Activated gamma-delta T cell treated with anti-CD3 and anti-CD28 coated beads, Interleukin-2, amount 50 U/mL, for 16 hours (primary cell): ENCODE measurements around the gene ZNF316.
A peak's percentile ranks its signal among the peaks of the same experiment; 100 is the strongest.
"Not testable (repeated sequence)": the region's sequence is repeated elsewhere in the genome, so short reads cannot be mapped to it uniquely, and the experiment has no call there.

Experiments
- DNase-seq: peaks from one replicate; pipeline ENCODE4 v3.0.0-alpha.2; 2020; ENCODE audit warnings: low read depth

ZNF316 gene

DNA sequence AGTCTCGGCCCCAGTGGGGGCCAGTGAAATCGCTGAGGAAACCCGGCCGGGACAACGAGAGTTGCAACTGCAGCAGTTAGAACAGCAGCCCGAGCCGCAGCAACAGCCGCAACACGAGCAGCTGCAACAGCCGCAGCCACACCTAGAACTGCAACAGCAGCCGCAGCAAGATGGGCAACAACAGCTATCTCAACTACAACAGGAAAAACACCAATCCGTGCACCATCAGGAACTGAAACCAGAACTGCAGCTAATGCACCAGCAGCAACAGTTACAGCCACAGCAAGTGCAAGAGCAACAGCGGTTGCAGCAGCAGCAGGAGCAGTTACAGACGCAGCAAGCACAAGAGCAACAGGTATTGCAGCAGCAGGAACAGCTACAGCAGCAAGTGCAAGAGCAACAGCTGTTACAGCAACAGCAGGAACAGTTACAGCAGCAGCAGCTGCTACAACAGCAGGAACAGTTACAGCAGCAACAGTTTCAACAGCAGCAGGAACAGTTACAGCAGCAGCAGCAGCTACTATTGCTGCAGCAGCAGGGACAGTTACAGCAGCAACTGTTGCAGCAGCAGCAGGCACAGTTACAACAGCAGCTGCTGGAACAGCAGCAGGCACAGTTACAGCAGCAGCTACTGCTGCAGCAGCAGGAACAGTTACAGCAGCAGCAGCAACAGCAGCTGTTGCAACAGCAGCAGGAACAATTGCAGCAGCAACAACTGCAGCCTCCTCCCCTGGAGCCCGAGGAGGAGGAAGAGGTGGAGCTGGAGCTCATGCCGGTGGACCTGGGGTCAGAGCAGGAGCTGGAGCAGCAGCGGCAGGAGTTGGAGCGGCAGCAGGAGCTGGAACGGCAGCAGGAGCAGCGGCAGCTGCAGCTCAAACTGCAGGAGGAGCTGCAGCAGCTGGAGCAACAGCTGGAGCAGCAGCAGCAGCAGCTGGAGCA, 15.7 kb upstream of the ZNF316 start:
- DNase-seq: no peak

DNA sequence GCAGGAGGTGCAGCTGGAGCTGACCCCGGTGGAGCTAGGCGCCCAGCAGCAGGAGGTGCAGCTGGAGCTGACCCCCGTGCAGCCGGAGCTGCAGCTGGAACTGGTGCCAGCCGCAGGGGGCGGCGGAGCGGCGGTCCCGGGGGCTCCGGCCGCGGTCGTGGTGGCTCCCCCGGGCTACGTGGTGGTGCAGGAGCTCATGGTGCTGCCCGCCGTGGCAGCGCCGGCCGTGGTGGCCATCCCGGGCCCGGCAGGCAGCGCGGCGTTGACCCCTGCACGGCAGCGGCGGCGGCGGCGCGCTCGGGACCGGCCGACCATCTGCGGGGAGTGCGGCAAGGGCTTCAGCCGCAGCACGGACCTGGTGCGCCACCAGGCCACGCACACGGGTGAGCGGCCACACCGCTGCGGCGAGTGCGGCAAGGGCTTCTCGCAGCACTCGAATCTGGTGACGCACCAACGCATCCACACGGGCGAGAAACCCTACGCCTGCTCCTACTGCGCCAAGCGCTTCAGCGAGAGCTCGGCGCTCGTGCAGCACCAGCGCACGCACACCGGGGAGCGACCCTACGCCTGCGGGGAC, 14.9 kb upstream of the ZNF316 start:
- DNase-seq: no peak

DNA sequence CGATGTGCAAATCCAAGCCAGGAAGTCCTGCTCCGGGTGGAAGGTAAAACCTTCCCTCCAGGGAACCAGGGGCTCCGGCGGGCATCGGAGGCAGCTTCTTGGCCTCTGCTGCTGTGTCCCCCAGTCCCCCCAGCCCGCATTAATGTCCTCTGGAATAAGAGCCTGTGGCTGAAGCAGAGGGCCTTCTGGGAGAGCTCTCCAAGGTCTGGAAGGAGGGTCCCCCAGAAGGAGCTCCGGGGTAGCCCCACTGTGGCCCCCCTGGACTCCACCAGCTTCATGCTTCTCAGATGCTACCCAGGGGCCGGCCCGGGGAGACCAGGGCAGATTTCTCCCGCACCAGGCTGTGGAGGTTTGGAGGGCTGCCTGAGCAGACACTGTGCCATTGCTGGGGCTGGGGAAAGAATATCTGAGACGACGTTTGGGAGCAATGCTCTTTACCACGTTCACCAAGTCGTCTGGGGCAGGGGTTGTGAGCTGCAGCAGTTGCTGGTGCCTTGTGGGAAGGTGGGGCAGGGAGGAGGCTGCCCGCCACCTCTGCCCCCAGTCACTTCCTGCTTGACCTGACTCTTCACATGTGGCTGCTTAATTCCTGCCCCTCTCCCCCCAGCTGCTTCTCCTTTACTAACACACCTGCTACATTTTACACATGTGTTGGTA, 13.4 kb upstream of the ZNF316 start:
- DNase-seq: no peak

DNA sequence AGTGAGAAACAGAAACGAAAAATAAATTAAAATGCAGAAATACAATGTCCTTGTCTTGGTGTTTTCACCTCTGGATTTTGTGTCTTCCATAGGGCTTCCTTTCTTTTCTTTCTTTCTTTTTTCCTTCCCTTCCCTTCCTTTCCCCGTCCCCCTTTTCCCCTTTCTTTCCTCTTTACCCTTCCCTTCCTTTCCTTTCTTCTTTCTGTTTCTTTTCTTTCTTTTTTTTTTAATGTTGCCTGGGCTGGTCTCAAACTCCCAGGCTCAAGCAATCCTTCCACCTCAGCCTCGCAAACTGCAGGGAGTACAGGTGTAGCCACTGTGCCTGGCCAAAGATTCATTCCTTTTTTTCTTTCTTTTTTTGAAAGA, 12.9 kb upstream of the ZNF316 start:
- no peak for DNase-seq

DNA sequence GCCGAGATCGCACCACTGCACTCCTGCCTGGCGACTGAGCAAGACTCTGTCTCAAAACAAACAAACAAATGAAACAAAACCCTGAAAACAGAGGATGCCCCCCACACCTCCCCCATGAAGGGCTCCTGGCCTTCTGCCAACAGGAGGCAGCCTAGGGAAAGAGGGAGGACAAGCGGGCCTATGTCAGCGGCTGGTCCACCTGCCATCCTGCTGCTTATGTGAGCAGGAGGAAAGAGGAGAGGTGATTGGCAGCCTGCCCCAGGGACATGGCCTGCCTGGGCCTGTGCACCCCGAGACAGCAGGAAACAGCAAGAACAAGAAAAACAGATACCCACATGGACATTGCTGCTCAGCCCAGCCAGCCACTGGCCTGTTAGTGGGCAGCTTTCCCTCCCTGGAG, 9.1 kb upstream of the ZNF316 start:
- DNase-seq: no peak

DNA sequence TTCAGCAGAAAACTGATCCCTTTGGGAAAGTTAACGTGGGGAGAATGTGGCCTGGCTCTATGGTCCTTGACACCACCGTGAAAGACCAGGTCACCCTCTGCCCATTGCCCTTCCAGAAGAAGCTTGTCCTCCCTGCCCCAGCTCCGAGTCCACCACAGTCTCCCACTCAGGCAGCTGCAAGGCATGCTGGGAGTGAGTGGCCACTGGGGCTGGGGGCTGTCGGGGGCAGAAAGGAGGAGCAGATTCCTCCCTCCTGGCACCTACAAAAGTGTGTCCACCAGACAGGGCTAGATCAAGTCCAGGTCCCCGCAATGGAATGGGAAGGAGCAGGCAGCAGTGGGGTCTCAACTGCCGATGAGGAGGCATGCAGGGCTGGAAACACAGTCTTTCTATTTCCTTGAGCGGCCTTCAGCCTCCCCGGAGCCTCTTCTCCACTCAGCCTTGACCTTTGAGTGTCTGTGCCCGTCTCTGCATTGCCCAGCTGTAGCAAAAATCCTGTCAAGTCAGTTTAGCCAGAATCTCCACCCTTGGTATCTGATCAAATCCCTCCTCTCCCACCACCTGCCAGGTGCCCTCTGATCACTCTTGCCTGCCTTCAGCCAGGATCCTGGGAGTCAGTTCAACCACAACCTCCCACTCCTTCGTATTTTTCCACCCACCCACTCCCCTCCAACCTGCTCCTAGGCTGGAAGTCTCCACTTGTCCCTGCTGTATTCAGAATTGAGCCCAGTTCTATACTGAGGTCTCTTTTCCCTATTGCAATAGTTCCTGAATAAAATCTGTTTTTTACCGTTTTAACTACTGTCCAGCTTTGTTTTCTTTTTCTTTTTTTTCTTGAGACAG, 6.9 kb upstream of the ZNF316 start:
- DNase-seq: no peak

DNA sequence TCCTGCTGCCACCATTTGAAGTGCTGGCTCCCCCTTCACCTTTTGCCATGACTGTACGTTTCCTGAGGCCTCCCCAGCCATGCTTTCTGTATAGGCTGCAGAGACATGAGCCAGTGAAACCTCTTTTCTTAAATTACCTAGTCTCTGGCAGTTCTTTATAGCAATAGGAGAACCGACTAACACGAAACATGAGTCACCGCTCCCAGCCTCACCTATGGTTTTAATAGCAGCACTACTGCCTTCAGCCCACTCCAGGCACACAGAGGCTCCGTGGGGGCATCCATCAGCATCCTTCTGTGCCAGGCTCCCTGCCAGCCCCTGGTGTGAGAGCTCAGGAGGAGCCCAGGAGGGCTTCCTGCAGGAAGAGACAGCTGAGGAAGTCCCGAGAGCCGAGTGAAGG, 5.5 kb upstream of the ZNF316 start:
- DNase-seq: no peak

DNA sequence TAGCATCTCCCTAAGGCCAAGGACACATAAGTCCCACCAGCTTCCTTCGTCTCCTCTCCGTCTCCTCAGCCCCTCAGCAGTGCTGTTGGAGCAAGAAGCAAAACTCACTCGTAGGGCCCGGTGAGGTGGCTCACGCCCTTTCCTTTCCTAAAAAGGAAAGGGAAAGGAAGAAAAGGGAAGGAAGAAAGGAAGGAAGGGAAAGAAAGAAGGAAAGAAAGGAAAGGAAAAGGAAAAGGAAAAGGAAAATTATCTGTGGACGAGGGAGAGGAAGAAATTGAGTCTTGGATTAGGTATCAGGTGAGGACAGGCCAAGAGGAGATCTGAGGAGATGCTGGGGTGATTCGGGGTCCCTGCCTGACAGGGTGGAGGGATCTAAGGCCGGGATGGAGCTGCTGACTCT, 3.1 kb upstream of the ZNF316 start:
- no peak for DNase-seq

DNA sequence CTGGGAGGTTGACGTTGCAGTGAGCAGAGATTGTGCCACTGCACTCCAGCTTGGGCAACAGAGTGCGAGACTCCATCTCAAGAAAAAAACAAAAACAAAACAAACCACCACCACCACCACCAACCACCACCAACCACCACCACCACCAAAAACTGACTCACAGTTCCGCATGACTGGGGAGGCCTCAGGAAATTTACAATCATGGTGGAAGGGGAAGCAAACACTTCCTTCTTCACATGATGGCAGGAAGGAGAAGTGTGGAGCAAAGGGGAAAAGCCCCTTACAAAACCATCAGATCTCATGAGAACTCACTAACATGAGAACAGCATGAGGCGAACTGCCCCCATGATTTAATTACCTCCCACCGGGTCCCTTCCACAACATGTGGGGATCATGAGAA, 2.1 kb upstream of the ZNF316 start:
- DNase-seq: not testable (repeated sequence)

DNA sequence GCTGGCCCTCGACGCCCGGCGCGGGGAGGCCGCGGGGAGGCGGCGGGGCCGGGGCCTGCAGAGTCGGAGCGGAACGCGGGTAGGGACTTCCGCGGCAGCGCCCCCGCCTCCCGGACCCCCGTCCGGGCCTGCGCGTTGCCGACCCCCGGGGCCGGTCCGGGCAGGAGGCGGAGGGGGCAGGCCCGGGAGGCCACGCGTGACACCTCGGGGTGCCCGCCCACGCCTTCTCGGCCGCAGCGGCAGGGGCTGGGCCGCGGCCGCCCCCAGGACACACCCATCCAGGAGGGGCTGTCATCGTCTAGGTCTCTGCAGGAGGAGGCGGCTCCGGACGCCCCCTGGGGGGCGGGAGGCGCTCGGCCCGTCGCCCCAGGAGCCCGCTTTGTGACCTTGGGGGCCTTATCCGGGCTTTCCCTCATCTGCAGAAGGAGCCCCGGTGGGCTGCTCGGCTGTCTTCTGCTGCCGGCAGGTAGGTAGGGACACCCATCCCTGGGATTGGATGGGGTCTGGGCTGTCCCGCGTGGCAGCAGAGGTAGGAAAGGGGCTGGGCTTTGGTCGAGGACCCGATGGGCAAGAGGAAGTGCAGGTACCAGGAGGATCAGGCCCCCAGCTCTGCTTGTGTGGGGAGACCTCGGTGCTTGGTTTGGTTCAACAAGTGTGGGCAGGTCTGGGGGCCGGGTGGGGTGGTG, 569 bp downstream of the ZNF316 start:
- DNase-seq: peak; percentile 55

DNA sequence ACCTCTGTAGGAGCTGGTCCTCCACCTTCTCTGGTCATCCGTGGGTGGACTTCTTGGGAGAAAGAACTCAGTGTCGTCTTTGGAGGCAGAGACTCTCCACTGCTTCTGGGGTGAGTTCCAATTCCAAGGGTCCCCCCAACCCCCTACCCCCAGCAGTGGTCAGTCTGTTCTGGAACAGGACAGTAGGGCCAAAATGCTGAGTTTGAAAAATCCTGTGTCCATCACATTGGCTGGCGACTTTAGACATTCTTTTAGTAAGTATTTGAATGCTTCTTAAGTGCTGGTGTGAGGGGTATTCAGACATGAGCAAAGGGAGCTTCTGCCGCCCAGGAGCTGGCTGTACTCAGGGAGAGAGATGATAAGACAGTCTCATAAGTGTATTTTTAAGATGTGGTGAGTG, 1.9 kb downstream of the ZNF316 start:
- DNase-seq: no peak

DNA sequence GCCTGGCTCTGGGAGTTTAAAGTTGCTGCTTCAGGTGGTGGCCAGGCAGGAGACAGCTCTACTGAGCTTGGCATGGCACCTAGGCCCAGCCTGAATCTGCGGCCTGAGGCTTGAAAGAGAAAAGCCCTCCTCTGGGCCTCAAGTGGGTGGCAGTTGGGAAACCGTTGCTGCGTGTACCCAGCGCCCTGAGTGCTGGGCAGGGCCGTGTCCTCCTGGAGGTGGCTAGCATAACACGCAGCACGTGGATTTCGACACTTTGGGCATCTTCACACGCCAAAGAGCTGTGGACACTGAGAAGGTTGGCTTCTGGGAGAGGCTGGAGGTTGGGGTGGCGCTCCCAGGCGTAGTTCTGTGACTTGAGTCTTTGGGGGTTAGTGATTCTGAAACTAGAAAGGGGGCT, 2.5 kb downstream of the ZNF316 start:
- DNase-seq: no peak

DNA sequence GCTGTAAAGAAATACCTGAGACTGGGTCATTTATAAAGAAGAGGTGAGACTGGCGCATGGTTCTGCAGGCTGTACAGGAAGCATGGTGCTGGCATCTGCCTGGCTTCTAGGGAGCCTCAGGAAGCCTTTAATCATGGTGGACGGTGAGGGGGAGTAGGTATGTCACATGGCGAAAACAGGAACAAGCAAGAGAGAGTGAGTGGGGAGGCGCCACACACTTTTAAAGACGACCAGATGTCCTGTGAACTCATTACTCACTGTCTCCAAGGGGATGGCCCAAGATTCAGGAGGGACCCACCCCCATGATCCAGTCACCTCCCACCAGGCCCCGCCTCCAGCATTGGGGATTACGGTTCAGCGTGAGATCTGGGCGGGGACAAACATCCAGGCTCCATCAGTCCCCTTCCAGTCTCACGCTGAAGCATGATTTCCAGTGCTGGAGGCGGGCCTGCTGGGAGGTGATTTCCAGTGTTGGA, 3.2 kb downstream of the ZNF316 start:
- no peak for DNase-seq

DNA sequence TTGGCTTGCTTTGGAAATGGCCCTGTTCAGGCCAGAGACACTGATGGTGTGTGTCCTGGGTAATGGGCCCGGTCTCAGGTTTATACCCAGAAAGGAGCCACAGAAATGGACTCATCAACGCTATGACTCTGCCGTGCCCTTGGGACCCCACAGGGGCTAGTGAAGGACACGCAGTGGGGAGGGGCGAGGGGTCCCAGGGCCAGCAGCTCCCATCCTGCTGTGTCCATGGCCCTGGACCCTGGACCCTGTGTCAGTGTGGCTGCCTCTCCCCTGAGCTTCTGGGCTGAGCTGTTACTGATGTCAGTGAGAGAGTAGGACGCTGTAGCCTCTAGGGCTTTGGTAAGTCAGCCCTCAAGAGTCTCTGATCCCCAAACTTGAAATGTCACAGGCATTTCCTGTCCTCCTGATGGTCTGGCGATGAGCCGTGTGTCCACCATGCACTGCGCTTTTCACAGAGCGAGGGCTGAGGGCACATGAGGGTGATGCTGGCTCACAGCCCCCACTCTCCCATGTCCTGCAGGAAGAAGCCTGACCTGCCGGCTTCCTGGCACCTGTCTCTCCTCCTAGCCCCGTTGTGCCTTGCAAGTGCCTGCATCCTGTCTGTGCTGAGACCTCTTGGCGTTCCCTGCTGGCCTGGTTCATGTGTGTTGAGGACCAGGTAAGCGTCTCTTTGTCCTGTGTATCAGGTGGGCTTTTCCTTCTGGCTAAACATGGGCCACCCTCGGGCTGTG, 4.4 kb downstream of the ZNF316 start:
- no peak for DNase-seq

DNA sequence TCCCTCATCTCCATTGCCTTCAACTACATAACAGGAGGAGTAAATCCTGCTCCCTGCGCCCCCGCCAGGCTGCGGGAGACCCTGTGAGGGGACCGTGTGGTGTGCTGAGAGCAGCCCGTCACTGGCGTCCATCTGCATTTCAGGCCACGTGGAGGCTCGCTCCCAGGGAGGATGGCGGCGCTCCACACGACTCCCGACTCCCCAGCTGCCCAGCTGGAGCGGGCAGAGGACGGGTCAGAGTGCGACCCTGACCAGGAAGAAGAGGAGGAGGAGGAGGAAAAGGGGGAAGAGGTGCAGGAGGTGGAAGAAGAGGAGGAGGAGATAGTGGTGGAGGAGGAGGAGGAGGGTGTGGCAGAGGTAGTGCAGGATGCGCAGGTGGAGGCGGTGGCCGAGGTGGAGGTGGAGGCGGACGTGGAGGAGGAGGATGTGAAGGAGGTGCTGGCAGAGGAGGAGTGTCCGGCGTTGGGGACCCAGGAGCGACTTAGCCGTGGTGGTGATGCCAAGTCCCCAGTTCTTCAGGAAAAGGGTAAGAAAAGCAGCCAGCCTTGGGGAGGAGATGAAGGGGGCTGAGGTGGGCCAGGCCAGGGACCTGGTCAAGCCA, 5.2 kb downstream of the ZNF316 start:
- DNase-seq: no peak

DNA sequence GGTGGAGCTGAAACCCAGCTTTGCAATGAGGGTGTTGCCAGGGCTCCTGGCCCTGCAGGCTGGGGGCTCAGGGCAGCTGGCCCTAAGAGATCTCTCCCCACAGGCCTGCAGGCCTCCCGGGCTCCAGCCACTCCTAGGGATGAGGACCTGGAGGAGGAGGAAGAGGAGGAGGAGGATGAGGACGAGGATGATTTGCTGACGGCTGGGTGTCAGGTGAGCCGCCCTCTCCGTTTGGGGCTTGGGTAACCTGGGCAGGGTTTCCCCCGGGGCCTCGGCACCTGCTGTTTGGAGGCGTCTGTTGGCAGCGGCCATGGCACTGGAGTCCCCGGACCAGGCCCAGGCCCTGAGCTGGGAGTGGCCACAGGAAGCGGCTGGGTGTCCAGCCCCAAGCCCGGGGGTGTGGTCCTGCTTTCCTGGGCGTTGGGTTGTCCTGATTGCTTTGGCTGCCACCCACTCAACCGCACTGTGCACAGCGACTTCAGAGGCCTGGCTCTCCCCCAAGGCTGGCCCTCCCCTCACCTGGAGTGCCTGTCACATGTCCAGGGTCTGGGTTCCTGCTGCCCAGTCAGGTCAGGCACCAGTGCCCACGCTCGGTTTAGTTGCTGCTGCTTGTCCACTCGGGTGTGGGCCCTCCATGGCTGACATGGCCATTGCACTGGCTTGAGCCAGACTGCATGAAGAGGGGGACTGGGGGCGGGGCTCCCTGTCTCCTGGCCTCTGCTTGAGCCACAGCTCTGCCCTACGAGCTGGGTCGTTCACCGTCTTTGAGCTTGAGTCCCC, 5.9 kb downstream of the ZNF316 start:
- no peak for DNase-seq

DNA sequence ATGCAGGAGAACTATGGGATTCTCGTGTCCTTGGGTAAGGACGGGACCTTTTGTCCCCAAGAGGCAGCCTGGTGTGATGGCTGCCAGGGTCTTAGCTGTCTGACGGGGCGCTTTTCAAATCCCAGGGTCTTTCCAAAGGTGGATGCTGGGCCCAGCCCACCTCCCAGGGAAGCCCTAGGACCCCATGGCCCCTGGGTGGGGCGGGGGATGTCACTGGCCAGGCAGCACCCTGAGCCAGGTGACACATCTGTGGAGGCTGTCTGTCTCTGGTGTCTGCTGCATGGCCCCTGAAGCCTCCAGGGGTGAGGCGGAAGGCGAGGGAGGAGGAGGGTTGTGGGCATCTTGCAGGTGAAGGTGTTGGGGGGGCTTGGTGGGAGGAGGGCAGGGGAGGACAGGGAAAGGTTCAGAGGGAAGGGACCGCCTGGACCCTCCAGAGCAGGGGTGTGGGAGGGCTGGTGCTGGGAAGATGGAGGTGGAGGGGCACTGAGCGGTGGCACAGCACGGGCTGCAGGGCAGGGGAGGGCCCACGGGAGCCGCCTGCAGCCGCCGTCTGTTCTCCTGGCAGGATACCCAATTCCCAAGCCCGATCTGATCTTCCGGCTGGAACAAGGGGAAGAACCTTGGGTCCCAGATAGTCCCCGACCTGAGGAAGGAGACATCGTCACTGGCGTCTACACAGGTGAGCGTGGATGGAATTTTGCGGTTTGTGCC, 7.0 kb downstream of the ZNF316 start:
- no peak for DNase-seq

DNA sequence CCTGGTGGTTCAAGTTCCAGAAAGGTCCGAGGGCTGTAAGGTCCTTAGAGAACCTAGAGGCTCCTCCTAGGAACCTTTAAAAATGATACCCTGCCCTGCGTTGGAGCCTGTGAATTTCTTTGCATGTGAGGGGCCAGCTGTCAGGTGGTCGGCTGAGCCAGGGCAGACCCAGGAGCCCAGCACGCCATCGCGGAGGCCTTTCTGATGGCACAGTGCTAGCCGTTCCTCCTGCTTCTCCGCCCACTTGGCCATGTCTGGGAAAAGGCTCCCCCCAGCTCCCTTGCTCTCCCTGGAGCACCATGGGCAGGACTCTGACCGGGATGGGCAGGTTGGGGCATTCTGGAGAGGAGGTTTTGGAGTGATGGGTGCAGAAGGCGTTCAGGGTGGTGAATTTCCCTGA, 7.6 kb downstream of the ZNF316 start:
- no peak for DNase-seq

DNA sequence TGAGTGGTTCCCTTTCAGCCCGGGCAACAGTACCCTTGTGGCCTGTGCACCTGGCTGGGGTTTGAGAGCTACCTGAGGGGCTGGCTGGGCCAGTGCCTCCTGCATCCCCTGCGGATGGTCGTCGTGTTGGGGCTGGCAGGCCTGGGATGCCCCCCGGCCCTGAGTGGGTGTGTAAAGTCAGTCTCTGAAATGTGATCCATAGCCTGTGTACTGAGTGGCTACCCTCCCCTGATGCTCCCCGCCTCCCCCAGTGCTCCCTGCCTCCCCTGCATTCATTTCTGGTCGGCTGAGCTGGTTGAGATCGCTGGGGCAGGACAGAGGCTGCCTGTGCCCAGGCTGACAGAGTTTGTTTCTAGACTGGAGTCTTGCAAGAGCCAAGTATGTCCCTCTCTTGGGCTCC, 9.3 kb downstream of the ZNF316 start:
- no peak for DNase-seq
